HG03060 (cell line): Measurements from ENCODE around the gene SLC24A4.

ENCODE experiments used
- ATAC-seq: cut with Tn5 transposase; IDR thresholded peaks from one replicate; pipeline ENCODE4 v1.9.1; 2021; ENCODE audit warnings: low read depth, moderate number of reproducible peaks; ENCODE audit not compliant: unreplicated experiment

Gene SLC24A4

GRCh38 chr14:92470215-92470614 is 147.2 kb downstream of the SLC24A4 start:
- no peak for ATAC-seq

GRCh38 chr14:92470811-92471210 is 147.8 kb downstream of the SLC24A4 start:
- no peak for ATAC-seq

- no peak for ATAC-seq
Measured at GRCh38 chr14:92471919-92472318, 149.0 kb downstream of the SLC24A4 start.

- ATAC-seq, result no peak
Measured at GRCh38 chr14:92472860-92473259, 149.9 kb downstream of the SLC24A4 start.

GRCh38 chr14:92473261-92473968 is 150.4 kb downstream of the SLC24A4 start:
- no peak for ATAC-seq

GRCh38 chr14:92473969-92474535 is 151.1 kb downstream of the SLC24A4 start:
- no peak for ATAC-seq

- ATAC-seq, result no peak
Measured at GRCh38 chr14:92475037-92475436, 152.1 kb downstream of the SLC24A4 start.

- ATAC-seq, result no peak
Measured at GRCh38 chr14:92475451-92476187, 152.7 kb downstream of the SLC24A4 start.

GRCh38 chr14:92480856-92481255 is 157.9 kb downstream of the SLC24A4 start:
- ATAC-seq, result no peak

GRCh38 chr14:92481386-92481785 is 158.4 kb downstream of the SLC24A4 start:
- no peak for ATAC-seq

- ATAC-seq, result no peak
Measured at GRCh38 chr14:92481811-92482555, 159.0 kb downstream of the SLC24A4 start.

GRCh38 chr14:92482621-92483319 is 159.8 kb downstream of the SLC24A4 start:
- no peak for ATAC-seq

GRCh38 chr14:92484132-92484823 is 161.3 kb downstream of the SLC24A4 start:
- no peak for ATAC-seq

- ATAC-seq, result no peak
Measured at GRCh38 chr14:92486881-92487280, 163.9 kb downstream of the SLC24A4 start.

- no peak for ATAC-seq
Measured at GRCh38 chr14:92487513-92488133, 164.7 kb downstream of the SLC24A4 start.

GRCh38 chr14:92489394-92490238 is 166.7 kb downstream of the SLC24A4 start:
- ATAC-seq, result no peak

GRCh38 chr14:92490239-92490959 is 167.4 kb downstream of the SLC24A4 start:
- ATAC-seq, result no peak

GRCh38 chr14:92491782-92492181 is 168.8 kb downstream of the SLC24A4 start:
- no peak for ATAC-seq
